Activated naive CD4-positive, alpha-beta T cell treated with Interleukin-2 at 50 U/mL for 16 hours (primary cell): Measurements from ENCODE around the gene BANP.
"Not testable (repeated sequence)": the region's sequence is repeated elsewhere in the genome, so short reads cannot be mapped to it uniquely, and the experiment has no call there.

Experiments
- DNase-seq: peaks from one replicate; pipeline ENCODE4 v3.0.0-alpha.2; 2020

The BANP gene

DNA sequence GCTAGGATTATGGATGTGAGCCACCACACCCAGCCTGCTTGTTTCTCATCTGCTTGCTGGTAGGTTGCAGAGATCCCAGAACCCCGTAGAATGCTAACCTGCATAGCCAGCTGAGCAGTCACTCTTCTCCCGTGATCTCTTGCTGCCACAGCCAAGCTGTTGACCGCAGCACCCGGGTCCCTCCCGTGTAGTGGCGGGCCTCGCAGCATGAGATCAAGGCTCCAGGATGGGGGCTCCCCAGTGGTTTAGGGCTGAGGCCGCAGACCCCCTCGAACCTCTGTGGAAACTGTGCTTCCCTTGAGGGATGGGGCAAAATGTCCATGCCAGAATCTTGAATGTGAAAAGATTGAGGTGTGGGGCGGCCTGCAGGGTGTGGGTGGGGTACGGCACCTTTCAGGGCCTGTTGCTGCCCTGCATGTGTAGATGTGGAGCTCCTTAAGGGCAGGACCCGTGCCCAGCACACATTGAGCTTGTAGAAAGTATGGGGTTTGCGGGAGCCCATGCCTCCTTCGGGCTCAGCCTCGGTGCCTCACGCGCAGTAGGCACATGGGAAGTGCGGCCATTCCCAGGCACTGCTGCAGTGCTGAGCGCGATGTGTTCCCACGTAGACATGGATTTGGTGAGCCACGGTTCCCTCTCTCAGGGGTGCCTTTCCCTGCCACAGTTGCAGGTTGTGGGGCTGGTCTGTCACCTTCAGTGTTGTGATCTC is 99.9 kb downstream of the BANP start:
- DNase-seq: no peak

GRCh38 chr16:88052661-88053060 is 101.4 kb downstream of the BANP start:
- no peak for DNase-seq

DNA sequence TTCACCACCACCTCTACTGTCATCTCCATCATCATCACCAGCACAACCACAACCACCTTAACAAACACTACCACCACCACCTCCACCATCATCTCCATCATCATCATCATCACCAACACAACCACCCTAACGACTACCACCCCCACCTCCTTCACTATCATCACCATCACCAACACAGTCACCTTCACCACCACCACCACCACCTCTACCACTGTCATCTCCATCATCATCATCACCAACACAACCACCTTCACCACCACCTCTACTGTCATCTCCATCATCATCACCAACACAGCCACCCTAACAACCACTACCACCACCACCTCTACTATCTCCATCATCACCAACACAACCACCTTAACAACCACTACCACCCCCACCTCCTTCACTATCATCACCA is 102.2 kb downstream of the BANP start:
- DNase-seq: not testable (repeated sequence)

DNA sequence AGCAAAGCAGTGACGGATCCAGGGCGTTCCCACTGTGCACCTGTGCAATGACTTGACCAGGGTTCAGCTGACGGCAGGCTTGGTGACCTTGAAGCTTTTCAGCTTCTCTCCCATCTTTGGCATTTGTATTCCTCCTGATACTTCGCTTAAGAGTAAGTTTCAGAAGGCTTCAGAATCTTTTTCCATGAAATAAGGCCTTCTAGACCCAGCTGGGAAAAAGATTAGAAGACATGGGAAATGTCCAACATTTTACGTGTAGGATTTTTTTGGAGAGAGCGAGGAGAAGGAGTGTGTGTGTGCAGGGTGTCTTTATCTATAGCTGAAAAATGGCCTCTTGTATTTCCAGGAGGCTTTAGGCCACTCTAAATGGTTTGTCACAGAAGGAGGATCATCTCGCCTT is 104.1 kb downstream of the BANP start:
- no peak for DNase-seq

DNA sequence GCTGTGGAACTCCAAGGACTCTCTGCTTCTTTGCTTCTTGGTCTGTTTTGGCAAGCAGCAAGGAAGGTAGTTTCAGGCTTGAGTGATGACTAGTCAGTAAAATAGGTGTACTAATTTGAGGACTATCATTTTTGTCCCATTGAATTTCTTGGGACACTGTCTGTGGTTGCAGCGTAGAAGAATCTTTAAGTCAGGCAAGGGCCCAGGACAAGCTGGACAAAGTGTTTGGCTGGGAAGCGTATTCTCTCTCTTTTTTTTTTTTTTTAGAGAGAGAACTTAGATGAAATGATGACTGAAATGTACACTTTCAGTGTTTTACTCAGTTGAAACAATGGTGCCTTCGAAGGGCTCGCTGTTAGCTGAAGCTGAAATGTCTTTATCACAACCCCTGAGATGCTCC is 105.0 kb downstream of the BANP start:
- DNase-seq: no peak

- no peak for DNase-seq
Observed at GRCh38 chr16:88057656-88058055, 106.4 kb downstream of the BANP start.

DNA sequence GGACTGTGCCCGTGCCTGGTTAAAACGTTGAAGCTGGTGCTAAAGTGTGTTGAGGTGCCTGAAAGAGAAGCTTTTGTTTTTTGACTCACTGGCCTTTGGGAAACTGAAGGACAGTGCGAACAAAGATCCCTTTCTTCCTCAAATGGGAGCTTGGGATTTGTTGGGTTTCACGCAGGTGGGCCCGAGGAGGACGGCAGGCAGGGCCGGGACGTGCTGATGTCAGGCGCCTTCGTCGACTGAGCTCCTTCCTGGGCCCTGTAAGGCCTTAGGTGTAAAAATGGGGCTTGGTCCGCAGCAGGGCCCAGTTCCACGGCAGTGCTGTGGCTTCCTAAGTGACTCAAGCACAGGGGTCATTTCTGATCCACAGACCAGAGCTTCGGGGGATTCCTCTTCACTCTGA is 106.9 kb downstream of the BANP start:
- DNase-seq: no peak

DNA sequence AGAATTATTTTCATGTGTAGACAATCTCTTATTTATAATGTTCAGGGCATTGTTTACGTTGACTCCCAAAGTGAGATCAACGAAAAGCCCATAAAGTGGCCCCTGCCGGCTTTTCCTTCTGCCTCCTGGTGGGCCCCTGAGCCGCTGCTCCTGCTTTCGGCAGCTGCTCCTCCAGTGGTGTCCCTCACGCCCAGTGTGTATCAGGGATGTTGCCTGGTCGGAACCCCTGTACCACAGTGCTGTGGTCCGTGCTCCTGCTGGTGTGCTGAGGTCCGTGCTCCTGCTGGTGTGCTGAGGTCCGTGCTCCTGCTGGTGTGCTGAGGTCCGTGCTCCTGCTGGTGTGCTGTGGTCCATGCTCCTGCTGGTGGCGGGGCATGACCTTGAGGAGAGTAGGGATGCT is 107.6 kb downstream of the BANP start:
- DNase-seq: no peak

DNA sequence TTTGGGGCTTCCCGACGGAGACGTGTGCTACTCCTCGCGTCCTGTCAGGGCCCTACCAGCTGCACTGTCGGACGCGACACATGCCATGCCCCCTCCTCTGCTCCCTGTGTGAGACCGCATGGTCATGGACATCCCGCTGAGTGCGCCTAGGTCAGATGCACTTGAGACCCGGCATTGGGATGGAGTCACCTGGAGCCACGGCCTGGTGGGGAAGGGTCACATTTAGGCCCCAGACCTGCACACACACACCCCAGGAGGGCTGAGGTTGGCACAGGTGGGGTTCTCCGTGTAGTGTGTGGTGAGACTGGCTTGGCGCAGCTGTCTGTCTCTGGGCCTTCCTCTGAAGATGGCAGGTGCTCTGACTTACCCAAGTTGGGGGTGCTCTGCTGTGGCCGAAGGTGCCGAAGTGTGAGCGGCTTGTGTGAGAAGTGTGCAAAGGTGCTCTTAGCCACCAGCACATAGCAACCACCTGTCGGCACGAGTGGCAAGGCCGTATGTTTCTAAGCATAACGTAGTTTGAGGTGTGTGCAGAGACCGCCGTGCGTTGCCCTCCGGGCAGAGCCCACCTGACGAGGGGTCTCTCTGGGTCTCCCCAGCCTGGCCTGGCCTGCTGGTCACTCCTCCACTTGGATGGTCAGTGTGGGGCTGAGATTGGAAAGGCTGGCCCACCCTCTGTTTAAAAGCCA is 108.6 kb downstream of the BANP start:
- no peak for DNase-seq

- DNase-seq: no peak
Observed at GRCh38 chr16:88060524-88061219, 109.4 kb downstream of the BANP start.

GRCh38 chr16:88061346-88062110 is 110.3 kb downstream of the BANP start:
- no peak for DNase-seq

DNA sequence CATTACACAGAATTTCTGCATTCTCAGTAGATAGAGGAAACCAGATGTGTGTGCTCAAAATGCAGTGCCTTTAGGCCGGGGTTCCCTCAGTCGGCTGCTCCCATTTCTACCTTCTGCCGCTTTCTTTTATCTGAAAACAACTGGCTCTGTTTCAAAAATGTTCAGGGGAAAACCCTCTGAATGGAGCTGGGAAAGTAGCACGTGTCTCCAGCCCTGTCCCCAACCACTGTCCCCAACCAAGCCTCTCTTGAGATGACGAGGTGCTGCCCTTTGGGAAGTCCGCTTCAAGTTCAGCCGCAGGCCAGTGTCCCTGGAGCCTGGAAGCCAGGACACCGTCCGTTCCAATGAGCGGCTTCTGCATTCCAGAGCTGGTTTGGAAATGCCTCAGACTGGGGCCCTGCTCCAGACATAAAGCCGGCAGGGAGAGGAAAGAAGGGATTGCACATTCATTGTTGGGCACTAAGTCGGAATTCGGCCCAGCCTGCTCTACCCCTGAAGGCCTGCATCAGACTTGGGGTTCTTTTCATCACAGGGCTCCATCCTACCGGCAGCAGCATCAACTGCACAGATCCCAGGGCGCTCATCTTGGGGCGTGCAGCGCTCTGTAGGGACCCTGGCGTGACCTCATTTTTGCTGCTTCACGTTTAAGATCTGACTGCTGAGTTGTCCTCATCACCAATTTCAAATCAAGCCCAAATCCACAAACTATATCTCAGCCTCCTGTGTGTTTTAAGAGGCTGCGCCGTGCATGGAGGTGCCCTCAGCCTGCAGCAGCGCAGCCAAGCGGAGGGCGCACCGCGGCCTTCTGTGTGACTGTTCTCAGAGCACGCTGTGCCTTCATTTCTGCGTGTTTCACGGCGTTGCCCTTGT is 111.3 kb downstream of the BANP start:
- no peak for DNase-seq

DNA sequence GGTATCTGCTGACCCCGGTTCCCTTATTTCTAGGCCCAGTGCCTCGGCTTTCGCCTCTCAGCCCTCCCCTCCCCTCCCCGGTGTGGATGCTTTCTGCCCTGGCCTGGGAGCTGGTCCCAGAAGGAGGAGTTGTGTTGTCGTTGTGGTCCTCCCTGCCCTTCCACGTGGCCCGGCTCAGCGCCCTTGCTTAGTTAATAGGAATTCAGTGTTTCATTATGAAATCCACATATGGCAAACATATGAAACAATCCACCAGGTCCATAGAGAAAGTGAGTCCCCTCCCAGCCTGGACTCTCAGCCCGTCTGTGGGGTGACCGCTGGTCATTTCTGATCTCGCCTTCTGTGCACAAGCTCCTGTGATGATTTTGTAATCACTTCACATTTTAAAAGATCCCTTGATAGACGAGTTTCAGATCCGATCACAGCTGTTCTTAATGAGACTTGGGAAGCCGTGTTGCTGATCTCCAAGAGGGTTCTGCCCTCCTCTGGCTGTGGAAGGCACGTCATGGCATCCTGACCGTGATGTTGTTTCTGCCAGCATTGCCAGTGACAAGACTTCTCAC is 112.1 kb downstream of the BANP start:
- DNase-seq: no peak

- no peak for DNase-seq
Observed at GRCh38 chr16:88064011-88064888, 113.0 kb downstream of the BANP start.

- no peak for DNase-seq
Observed at GRCh38 chr16:88064889-88065746, 113.9 kb downstream of the BANP start.

- no peak for DNase-seq
Observed at GRCh38 chr16:88065747-88066142, 114.5 kb downstream of the BANP start.

- no peak for DNase-seq
Observed at GRCh38 chr16:88066234-88066633, 115.0 kb downstream of the BANP start.

DNA sequence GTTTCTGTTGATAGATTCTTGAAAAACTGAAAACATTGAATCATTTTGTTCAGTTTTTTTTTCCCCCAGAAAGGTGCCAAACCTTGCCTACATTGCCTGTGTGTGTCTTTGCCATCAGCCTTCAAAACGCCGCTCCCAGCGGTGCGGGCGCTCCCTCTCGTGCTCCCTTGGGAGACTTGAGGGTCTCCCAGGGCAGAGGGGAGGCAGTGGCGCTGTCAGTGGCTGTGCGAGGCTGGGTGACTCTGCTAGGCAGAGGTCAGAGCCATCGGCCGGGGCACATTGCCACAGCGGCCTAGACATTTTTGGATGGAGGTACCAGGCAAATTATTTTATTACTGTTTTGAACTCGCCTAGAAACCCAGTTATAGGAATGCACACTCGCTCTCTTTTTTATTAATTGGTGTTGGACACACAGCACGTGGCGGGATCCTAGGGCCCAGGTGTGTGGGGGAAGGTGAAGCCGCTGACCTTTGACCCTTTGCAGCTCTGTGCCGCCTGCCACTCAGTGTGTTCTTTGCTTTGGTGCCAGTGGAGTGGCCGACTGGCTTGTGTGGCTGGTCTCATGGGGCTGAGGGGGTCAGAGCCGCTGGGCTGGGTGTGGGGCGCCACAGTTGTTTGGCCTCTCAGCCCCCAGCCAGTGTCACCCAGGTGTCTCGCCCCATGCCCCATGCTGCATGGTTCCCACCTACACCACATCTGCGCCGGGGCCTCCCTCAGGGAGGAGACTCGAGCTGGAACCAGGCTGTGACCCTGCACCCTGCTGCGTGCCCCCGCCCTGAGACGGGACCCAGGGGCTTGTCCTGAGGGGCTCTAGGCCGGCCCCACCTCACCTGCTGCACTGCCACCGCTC is 115.7 kb downstream of the BANP start:
- DNase-seq: no peak
